ENCODE data around the gene FSTL4. TPM values are rescaled to one million over a fixed set of nuclear protein-coding genes. Genes with fewer than 3 reads are reported as not detected.

Gene FSTL4
- total and polyA plus RNA-seq, 2 of the 13 experiments (the other 11 are each of a cell fraction or from before 2014, with no cell fraction given) = 2.1 to 3.0 TPM

GRCh38 chr5:133611357-133612248 is 738 bp downstream of the FSTL4 start (continued):
- TF ChIP-seq ZNF639 (CRISPR knock-in tag; conservative IDR thresholded peaks at IDR 0.05) (no peak), THAP11 (CRISPR knock-in tag; IDR thresholded peaks at IDR 0.05) (no peak), ZNF318 (CRISPR knock-in tag; IDR thresholded peaks at IDR 0.05) (no peak), REL (CRISPR knock-in tag; conservative IDR thresholded peaks at IDR 0.05) (no peak), MXD1 (CRISPR knock-in tag; IDR thresholded peaks at IDR 0.05) (no peak), HNRNPLL (IDR thresholded peaks at IDR 0.05; ENCODE audit: low read depth, low read length, poor library complexity, severe bottlenecking) (no peak), JUN (CRISPR knock-in tag; IDR thresholded peaks at IDR 0.05) (no peak), MYC (CRISPR knock-in tag; IDR thresholded peaks at IDR 0.05; ENCODE audit: borderline replicate concordance) (no peak), MTF2 (CRISPR knock-in tag; IDR thresholded peaks at IDR 0.05; ENCODE audit: borderline replicate concordance) (0 out of 2 replicates have a peak, but pooled peaks have one; percentile 52), ZNF607 (CRISPR knock-in tag; IDR thresholded peaks at IDR 0.05; ENCODE audit: borderline replicate concordance) (0 out of 2 replicates have a peak, but pooled peaks have one; percentile 27), KDM2A (CRISPR knock-in tag; IDR thresholded peaks at IDR 0.05; ENCODE audit: borderline replicate concordance, low read depth) (no peak), MBNL3 (CRISPR knock-in tag; conservative IDR thresholded peaks at IDR 0.05) (no peak), ZNF687 (CRISPR knock-in tag; IDR thresholded peaks at IDR 0.05) (peak; percentile 7; the same call in 1 of the 2 replicates)

All from HepG2 (cell line).